Measurements from ENCODE around the gene MIOS.

The MIOS gene

GRCh38 chr7:7566651-7567611 is at the start of gene MIOS:
Gene MIOS (plus strand): TSS chr7:7566884. CDS start chr7:7572476, 5,592 bp downstream.
- peak; percentile 1 to 46 for DNase-seq

GRCh38 chr7:7517754-7518153 is 48.9 kb upstream of the MIOS start:
- no peak for DNase-seq

GRCh38 chr7:7519056-7519455 is 47.6 kb upstream of the MIOS start:
- DNase-seq: no peak

GRCh38 chr7:7519528-7519927 is 47.2 kb upstream of the MIOS start:
- DNase-seq: no peak

- DNase-seq: no peak
These were observed 45.4 kb upstream of the MIOS start for GRCh38 chr7:7521259-7521658.

- no peak for DNase-seq
These were observed 44.3 kb upstream of the MIOS start for GRCh38 chr7:7522421-7522820.

- no peak for DNase-seq
These were observed 42.6 kb upstream of the MIOS start for GRCh38 chr7:7524121-7524520.

GRCh38 chr7:7526006-7526405 is 40.7 kb upstream of the MIOS start:
- DNase-seq: no peak

- no peak for DNase-seq
These were observed 39.6 kb upstream of the MIOS start for GRCh38 chr7:7527047-7527446.

GRCh38 chr7:7529328-7529727 is 37.4 kb upstream of the MIOS start:
- no peak for DNase-seq

- no peak for DNase-seq
These were observed 32.8 kb upstream of the MIOS start for GRCh38 chr7:7533831-7534430.

GRCh38 chr7:7535691-7536090 is 31.0 kb upstream of the MIOS start, which contains the start of gene COL28A1:
Gene COL28A1 (minus strand): TSS chr7:7535873. CDS start chr7:7532875, 2,998 bp downstream.
- DNase-seq: no peak

GRCh38 chr7:7536396-7537019 is 30.2 kb upstream of the MIOS start:
- no peak for DNase-seq

- no peak for DNase-seq
These were observed 29.0 kb upstream of the MIOS start for GRCh38 chr7:7537711-7538110.

GRCh38 chr7:7539152-7539551 is 27.5 kb upstream of the MIOS start:
- DNase-seq: no peak

GRCh38 chr7:7539711-7540110 is 27.0 kb upstream of the MIOS start:
- DNase-seq: no peak

GRCh38 chr7:7542251-7542835 is 24.3 kb upstream of the MIOS start:
- no peak for DNase-seq

- no peak for DNase-seq
These were observed 18.3 kb upstream of the MIOS start for GRCh38 chr7:7548407-7548806.

GRCh38 chr7:7550663-7551062 is 16.0 kb upstream of the MIOS start:
- no peak for DNase-seq

GRCh38 chr7:7552199-7552598 is 14.5 kb upstream of the MIOS start:
- no peak for DNase-seq

GRCh38 chr7:7553386-7553785 is 13.3 kb upstream of the MIOS start:
- DNase-seq: no peak

GRCh38 chr7:7554021-7554432 is 12.7 kb upstream of the MIOS start:
- DNase-seq: no peak
